Vagina (tissue), 2 donors: Measurements from ENCODE around the gene SGK1.

Experiments
- POLR2AphosphoS5 ChIP-seq, 2 donors: sonication (generic); formaldehyde crosslinking; IDR thresholded peaks; one replicate each; pipeline ENCODE4 v1.9.0; 2017; ENCODE audit warnings: antibody characterized with exemption in 2 of 2, mild to moderate bottlenecking in 2 of 2, low read depth in 1 of 2; ENCODE audit not compliant: insufficient read depth in 1 of 2
- TF ChIP-seq, protein P1 (sequence below), 3 experiments: fragments of 450-650 bp in 2 of 3; fragments of 200-600 bp in 1 of 3; sonication (generic) in 1 of 3; IDR thresholded peaks; one replicate each; pipeline ENCODE4 v1.5.1; 2017 to 2019; ENCODE audit warnings: antibody characterized with exemption in 3 of 3, mild to moderate bottlenecking in 2 of 3, moderate library complexity in 2 of 3

DNA sequence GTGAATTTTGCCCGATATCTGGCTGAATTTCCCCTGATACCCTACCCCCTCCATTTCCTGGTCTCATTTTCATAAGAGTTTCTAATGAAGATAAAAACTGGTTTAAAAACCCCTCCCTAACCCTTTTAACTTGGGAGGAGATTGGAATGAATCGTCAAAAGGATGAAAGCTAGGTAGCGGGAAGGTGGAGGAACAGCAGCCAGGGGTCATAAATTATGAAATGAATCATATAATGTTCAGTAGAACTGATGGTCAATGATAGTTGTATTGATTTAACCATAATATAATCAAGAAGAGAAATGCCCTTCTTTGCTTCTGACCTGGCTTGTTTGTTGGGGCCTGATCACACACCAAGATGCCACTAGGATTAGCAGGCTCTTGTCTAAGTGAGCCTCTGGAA, 38.5 kb upstream of the SGK1 start:
- TF ChIP-seq, protein P1, sequence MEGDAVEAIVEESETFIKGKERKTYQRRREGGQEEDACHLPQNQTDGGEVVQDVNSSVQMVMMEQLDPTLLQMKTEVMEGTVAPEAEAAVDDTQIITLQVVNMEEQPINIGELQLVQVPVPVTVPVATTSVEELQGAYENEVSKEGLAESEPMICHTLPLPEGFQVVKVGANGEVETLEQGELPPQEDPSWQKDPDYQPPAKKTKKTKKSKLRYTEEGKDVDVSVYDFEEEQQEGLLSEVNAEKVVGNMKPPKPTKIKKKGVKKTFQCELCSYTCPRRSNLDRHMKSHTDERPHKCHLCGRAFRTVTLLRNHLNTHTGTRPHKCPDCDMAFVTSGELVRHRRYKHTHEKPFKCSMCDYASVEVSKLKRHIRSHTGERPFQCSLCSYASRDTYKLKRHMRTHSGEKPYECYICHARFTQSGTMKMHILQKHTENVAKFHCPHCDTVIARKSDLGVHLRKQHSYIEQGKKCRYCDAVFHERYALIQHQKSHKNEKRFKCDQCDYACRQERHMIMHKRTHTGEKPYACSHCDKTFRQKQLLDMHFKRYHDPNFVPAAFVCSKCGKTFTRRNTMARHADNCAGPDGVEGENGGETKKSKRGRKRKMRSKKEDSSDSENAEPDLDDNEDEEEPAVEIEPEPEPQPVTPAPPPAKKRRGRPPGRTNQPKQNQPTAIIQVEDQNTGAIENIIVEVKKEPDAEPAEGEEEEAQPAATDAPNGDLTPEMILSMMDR (IDR thresholded peaks at IDR 0.05) = no peak
- no peak for TF ChIP-seq POLR2AphosphoS5 (IDR thresholded peaks at IDR 0.05; ENCODE audit: insufficient read depth in 1 of 2, low read depth in 1 of 2)
